ENCODE data around the gene SLC9C1.

GRCh38 chr3:112104774-112105173 lies 189.2 kb downstream of the SLC9C1 start:
- no peak for TF ChIP-seq PCBP1 (IDR thresholded peaks at IDR 0.05; ENCODE audit: low read depth, low read length, poor library complexity, severe bottlenecking)
- TF ChIP-seq SMC3 (conservative IDR thresholded peaks at IDR 0.05; ENCODE audit: insufficient read depth, low read depth, low read length): no peak
- TF ChIP-seq POLR2A (conservative IDR thresholded peaks at IDR 0.05): no peak
- TF ChIP-seq E2F5 (CRISPR knock-in tag; IDR thresholded peaks at IDR 0.05): no peak
- no peak for TF ChIP-seq EP300 (IDR thresholded peaks at IDR 0.05; ENCODE audit: low read length)
